IMR-90 (cell line): ENCODE data around the gene DISP2. TPM values are rescaled to one million over a fixed set of nuclear protein-coding genes. Genes with fewer than 3 reads are reported as not detected.

Source experiments
- ATAC-seq: fragments of 200-7000 bp; cut with Tn5 transposase; 2 replicates; pipeline ENCODE4 v1.9.1; 2020; ENCODE audit warnings: low read depth, mild to moderate bottlenecking, moderate library complexity
- BruUV-seq: library from RNA; stranded (reverse); fragments of 400-500 nt; replicated peaks from 2 replicates; lab custom pipeline; 2021; lab: Mats Ljungman, UMichigan
- CTCF ChIA-PET: fragments of 300-600 bp; formaldehyde crosslinking; extraction: SDS; loops from one replicate; lab custom pipeline; 2021; ENCODE audit warnings: antibody characterized with exemption; lab: Yijun Ruan, JAX
- POLR2A ChIA-PET: fragments of 300-600 bp; sonication (Branson Sonifier 250); formaldehyde crosslinking; loops from one replicate; lab custom pipeline; 2022; ENCODE audit warnings: antibody characterized with exemption; ENCODE audit not compliant: unreplicated experiment; lab: Charles Lee
- DNase-seq: peaks from one replicate; pipeline ENCODE4 v3.0.0; 2013
- H2AFZ ChIP-seq: replicated peaks from 2 replicates; pipeline ENCODE3; 2013; ENCODE audit warnings: low read length, mild to moderate bottlenecking; ENCODE audit not compliant: poor library complexity
- H2AK5ac ChIP-seq: 2 replicates; pipeline ENCODE4 v1.6.1; 2013; ENCODE audit warnings: low read depth, low read length, inconsistent platforms
- H2AK9ac ChIP-seq: replicated peaks from 2 replicates; pipeline ENCODE3; 2013; ENCODE audit warnings: mild to moderate bottlenecking, low read depth, low read length, moderate library complexity; ENCODE audit not compliant: poor library complexity
- H2BK120ac ChIP-seq: 2 replicates; pipeline ENCODE4 v1.6.1; 2013; ENCODE audit warnings: low read depth, low read length, inconsistent platforms
- H2BK15ac ChIP-seq: 3 replicates; pipeline ENCODE4 v1.6.1; 2013; ENCODE audit warnings: low read depth, low read length, inconsistent platforms
- H2BK20ac ChIP-seq: 2 replicates; pipeline ENCODE4 v1.6.1; 2013; ENCODE audit warnings: low read depth, mild to moderate bottlenecking, inconsistent platforms, low read length, moderate library complexity
- H2BK5ac ChIP-seq: 2 replicates; pipeline ENCODE4 v1.6.1; 2013; ENCODE audit warnings: mild to moderate bottlenecking, low read depth, low read length, inconsistent platforms; ENCODE audit not compliant: poor library complexity, severe bottlenecking
- H3K14ac ChIP-seq: replicated peaks from 2 replicates; pipeline ENCODE4 v1.6.1; 2013; ENCODE audit warnings: low read depth, low read length, inconsistent platforms
- H3K18ac ChIP-seq: 2 replicates; pipeline ENCODE4 v1.6.1; 2013; ENCODE audit warnings: low read depth, low read length, control low read depth
- H3K23ac ChIP-seq: 2 replicates; pipeline ENCODE4 v1.6.1; 2013; ENCODE audit warnings: low read depth, low read length, inconsistent platforms
- H3K27ac ChIP-seq: 2 replicates; pipeline ENCODE4 v1.5.1; 2013; ENCODE audit warnings: mild to moderate bottlenecking, control low read depth, low read length; ENCODE audit not compliant: insufficient read depth
- H3K27me3 ChIP-seq: 2 replicates; pipeline ENCODE4 v1.6.1; 2013; ENCODE audit warnings: low read length; ENCODE audit not compliant: control insufficient read depth, insufficient read depth
- H3K36me3 ChIP-seq: 2 replicates; pipeline ENCODE4 v1.6.1; 2013; ENCODE audit warnings: low read length, mixed read lengths; ENCODE audit not compliant: control insufficient read depth, insufficient read depth
- H3K4ac ChIP-seq: 2 replicates; pipeline ENCODE4 v1.6.1; 2013; ENCODE audit warnings: low read depth, low read length, inconsistent platforms
- H3K4me1 ChIP-seq: 2 replicates; pipeline ENCODE4 v1.6.1; 2013; ENCODE audit warnings: low read length, mixed read lengths; ENCODE audit not compliant: control insufficient read depth, insufficient read depth
- H3K4me2 ChIP-seq: 2 replicates; pipeline ENCODE4 v1.6.1; 2013; ENCODE audit warnings: low read depth, mild to moderate bottlenecking, control low read depth, low read length, moderate library complexity
- H3K4me3 ChIP-seq: 2 replicates; pipeline ENCODE4 v1.5.1; 2013; ENCODE audit warnings: low read depth, mild to moderate bottlenecking, control low read depth, low read length, moderate library complexity; ENCODE audit not compliant: insufficient read depth
- H3K56ac ChIP-seq: 2 replicates; pipeline ENCODE4 v1.6.1; 2013; ENCODE audit warnings: low read length, inconsistent platforms; ENCODE audit not compliant: insufficient read depth; ENCODE audit errors: extremely low read depth
- H3K79me1 ChIP-seq, 2 experiments: 2 replicates each; pipeline ENCODE4 v1.6.1; 2013; ENCODE audit warnings: low read length in 2 of 2, inconsistent platforms in 1 of 2, low read depth in 1 of 2
- H3K9ac ChIP-seq: 2 replicates; pipeline ENCODE4 v1.6.1; 2013; ENCODE audit warnings: low read depth, low read length, control low read depth
- H3K9me1 ChIP-seq: 2 replicates; pipeline ENCODE4 v1.6.1; 2013; ENCODE audit warnings: low read length, inconsistent platforms; ENCODE audit not compliant: insufficient read depth
- H3K9me3 ChIP-seq: 2 replicates; pipeline ENCODE4 v1.6.1; 2013; ENCODE audit warnings: low read length; ENCODE audit not compliant: control insufficient read depth, insufficient read depth
- H4K20me1 ChIP-seq: 2 replicates; pipeline ENCODE4 v1.6.1; 2013; ENCODE audit warnings: low read length, inconsistent platforms; ENCODE audit not compliant: insufficient read depth
- H4K5ac ChIP-seq: 2 replicates; pipeline ENCODE4 v1.6.1; 2013; ENCODE audit warnings: mild to moderate bottlenecking, low read depth, low read length, control low read depth
- H4K8ac ChIP-seq, 2 experiments: 2 replicates each; pipeline ENCODE4 v1.6.1; 2013; ENCODE audit warnings: low read depth in 2 of 2, low read length in 2 of 2, control low read depth in 1 of 2, inconsistent platforms in 1 of 2
- H4K91ac ChIP-seq: 2 replicates; pipeline ENCODE4 v1.6.1; 2013; ENCODE audit warnings: low read depth, low read length, inconsistent platforms; ENCODE audit not compliant: insufficient read depth
- CEBPB ChIP-seq: IDR thresholded peaks from 2 replicates; pipeline ENCODE4 v1.6.1; 2012; ENCODE audit warnings: low read depth, low read length, improper control_type of control experiment
- MXI1 ChIP-seq: IDR thresholded peaks from 2 replicates; pipeline ENCODE4 v1.6.1; 2012; ENCODE audit warnings: low read depth, mild to moderate bottlenecking, low read length, moderate library complexity, borderline replicate concordance
- RCOR1 ChIP-seq: IDR thresholded peaks from 2 replicates; pipeline ENCODE4 v1.6.1; 2012; ENCODE audit warnings: mild to moderate bottlenecking, low read length, improper control_type of control experiment; ENCODE audit not compliant: insufficient replicate concordance
- WGBS, 2 experiments: methylation state at CpG; one replicate each; pipeline versions ENCODE4 v1.1.5 to v1.1.7; 2013; ENCODE audit warnings: missing lambda C conversion rate in 2 of 2; ENCODE audit not compliant: insufficient read length in 1 of 2; ENCODE audit errors: extremely low coverage in 2 of 2; 5-methylcytosine and 5-hydroxymethylcytosine counted together
- dilution Hi-C: fragments of 300-500 bp; cut with HindIII; formaldehyde crosslinking; loops from one replicate; pipeline ENCODE4 v1.14.3; 2018; ENCODE audit warnings: low sequenced_read_pairs; ENCODE audit not compliant: unreplicated experiment
- in situ Hi-C: fragments of 300-500 bp; cut with MboI; formaldehyde crosslinking; loops from 3 replicates; pipeline ENCODE4 v1.14.3; 2019; ENCODE audit warnings: low sequenced_read_pairs, inconsistent platforms, mixed read lengths
- intact Hi-C: fragments of 100-400 bp; cut with micrococcal nuclease; formaldehyde crosslinking; loops from 2 replicates; pipeline ENCODE4 v1.10.0; 2022
- polyA plus RNA-seq, 3 experiments: library from polyadenylated mRNA; depleted of rRNA; stranded (reverse); fragments of >200 nt; gene quantifications; 2 replicates each; pipeline ENCODE4 v1.2.3, GENCODE V29; 2012; ENCODE audit warnings: low replicate concordance in 1 of 3
- total RNA-seq: library from RNA; depleted of rRNA; stranded (reverse); fragments of >200 nt; gene quantifications from 2 replicates; pipeline ENCODE4 v1.2.3, GENCODE V29; 2012
- TF ChIP-seq, protein P1 (sequence below): fragments of 150-350 bp; IDR thresholded peaks from 2 replicates; pipeline ENCODE4 v1.6.1; 2016; ENCODE audit warnings: low read depth, mild to moderate bottlenecking, low read length, moderate library complexity, borderline replicate concordance

Gene DISP2
- total and polyA plus RNA-seq, 2 of the 4 experiments (the other 2 are of a cell fraction): 0.34 to 0.36 TPM

DNA sequence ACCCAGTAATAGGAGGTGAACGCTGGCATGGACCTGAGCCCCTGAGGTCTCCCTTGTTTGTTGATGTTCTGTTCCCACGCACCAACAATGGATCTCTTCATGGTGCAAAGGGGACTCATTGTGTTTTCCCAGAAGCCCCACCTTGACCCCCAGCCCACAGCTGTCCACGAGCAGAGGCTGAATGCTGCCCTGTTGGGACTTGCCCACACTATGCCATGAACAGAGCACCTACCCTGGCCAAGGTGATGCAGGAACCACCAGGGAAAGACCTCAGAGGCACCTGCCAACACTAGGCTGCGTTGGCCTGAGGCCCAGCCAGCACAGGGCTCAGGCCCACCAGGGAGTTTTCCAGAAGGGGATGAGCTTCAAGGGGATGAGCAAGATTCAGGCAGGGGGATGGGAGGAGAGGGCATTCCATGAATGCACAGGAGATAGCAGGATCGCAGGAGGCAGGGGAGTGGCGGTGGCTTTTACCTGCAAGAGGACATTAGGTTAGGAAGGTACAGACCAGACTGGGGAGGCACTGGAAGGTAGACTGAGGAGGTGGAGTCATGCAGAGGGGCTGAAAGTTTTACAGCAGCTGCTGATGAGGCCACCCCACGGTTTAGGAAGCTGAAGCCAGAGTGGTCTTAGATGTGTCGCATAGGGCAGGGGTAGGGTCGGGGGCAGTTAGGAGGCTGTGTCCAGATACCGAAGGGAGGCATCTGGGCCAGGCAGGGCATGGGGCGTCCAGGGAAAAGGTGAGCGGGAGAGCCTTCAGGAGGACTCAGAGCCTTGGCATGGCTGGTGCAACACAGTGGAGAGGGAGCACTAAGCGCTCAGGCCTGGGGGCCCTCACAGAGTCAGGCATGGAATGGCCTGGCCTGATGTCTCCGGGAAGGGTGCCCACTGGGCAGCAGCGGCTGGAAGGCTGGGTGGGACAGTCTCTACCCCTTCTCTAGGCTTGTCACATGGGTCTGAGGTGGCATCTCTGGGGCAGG lies 11.2 kb upstream of the DISP2 start:
- Histone ChIP-seq H3K4me1 (peaks cover 20% of the 10 kb centered on the region), H3K4me3 (no peak overlapping the region), H3K36me3 (no peaks in the 10 kb centered on the region), H2AK5ac (peak overlapping the region; percentile 38; the same call in 1 of the 2 replicates), H3K9ac (no peak overlapping the region), H3K27me3 (peaks cover 11% of the 10 kb centered on the region), H3K9me3 (no peaks in the 10 kb centered on the region), H3K18ac (no peak overlapping the region), H2AFZ (peak overlapping the region; percentile 36), H2BK15ac (no peak overlapping the region), H4K91ac (no peak overlapping the region), H3K14ac (no peak overlapping the region), H2BK20ac (no peak overlapping the region), H2AK9ac (peak overlapping the region; percentile 94), H3K4me2 (no peak overlapping the region), H3K4ac (no peak overlapping the region), H3K79me1 (no peaks in the 10 kb centered on the region), H3K27ac (no peak overlapping the region), H3K9me1 (peaks cover 11% of the 10 kb centered on the region; the same call in 1 of the 2 replicates), H2BK5ac (no peak overlapping the region), H3K56ac (no peak overlapping the region), H4K8ac (no peak overlapping the region), H2BK120ac (no peak overlapping the region), H4K20me1 (no peaks in the 10 kb centered on the region), H4K5ac (no peak overlapping the region), H3K23ac (no peak overlapping the region)
- ATAC-seq: no peak
- DNase-seq: no peak
- intact Hi-C loops (no loop called here), in situ Hi-C loops (no loop called here), dilution Hi-C loops (no loop called here)
- no TSS peak for BruUV-seq
- ChIA-PET POLR2A (no interaction called here), CTCF (interaction anchor here (0.6 kb wide), 1 partner anchor 550 kb away, joined by 4 read pairs; no protein-coding TSS in a partner anchor)
- TF ChIP-seq CEBPB: no peak
- TF ChIP-seq, protein P1, sequence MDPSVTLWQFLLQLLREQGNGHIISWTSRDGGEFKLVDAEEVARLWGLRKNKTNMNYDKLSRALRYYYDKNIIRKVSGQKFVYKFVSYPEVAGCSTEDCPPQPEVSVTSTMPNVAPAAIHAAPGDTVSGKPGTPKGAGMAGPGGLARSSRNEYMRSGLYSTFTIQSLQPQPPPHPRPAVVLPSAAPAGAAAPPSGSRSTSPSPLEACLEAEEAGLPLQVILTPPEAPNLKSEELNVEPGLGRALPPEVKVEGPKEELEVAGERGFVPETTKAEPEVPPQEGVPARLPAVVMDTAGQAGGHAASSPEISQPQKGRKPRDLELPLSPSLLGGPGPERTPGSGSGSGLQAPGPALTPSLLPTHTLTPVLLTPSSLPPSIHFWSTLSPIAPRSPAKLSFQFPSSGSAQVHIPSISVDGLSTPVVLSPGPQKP: no peak
- no peak for TF ChIP-seq RCOR1
- TF ChIP-seq MXI1: no peak
- 84% methylated on average over 11 of the region's 15 CpGs; no CpG with 5 or more reads in 1 of the 2 experiments for WGBS, 2 experiments
